ENCODE results near the gene PHACTR1. TPM values are rescaled to one million over a fixed set of nuclear protein-coding genes. Genes with fewer than 3 reads are reported as not detected.
A peak's percentile ranks its signal among the peaks of the same experiment; 100 is the strongest.

PHACTR1 gene
- total and polyA plus RNA-seq, 2 of the 4 experiments (the other 2 are of a cell fraction), result not detected

DNA sequence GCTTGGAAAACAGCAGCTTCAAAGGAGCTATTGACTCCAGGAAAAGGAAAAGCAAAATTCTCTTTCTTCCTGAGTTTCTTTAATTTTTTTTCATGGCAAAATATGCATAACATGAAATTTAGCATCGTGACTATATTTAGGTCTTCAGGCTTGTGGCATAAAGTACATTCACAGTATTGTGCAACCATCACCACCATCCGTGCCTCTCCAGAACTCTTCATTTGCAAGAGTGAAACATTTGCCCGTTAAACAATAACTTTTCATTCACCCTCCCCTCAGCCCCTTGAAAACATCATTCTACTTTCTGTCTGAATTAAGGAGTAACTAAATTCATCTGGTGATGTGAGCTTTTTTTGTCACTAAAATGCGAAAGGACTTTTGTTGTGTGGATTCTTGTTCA is 251.7 kb downstream of the PHACTR1 start:
- Histone ChIP-seq H3K9ac (ENCODE audit: low read depth, low read length) (no peak overlapping the region), H3K36me3 (ENCODE audit: control insufficient read depth, insufficient read depth, low read length) (no peaks in the 10 kb centered on the region), H3K14ac (replicated peaks; ENCODE audit: low read depth, low read length) (no peak overlapping the region), H3K56ac (ENCODE audit: extremely low read depth, insufficient read depth, low read length) (no peak overlapping the region), H3K4me2 (ENCODE audit: low read depth, low read length) (no peak overlapping the region), H2BK20ac (ENCODE audit: low read depth, low read length) (no peak overlapping the region), H2BK15ac (ENCODE audit: low read depth, low read length) (no peak overlapping the region), H3K9me1 (ENCODE audit: insufficient read depth, low read length) (no peaks in the 10 kb centered on the region), H4K5ac (ENCODE audit: low read depth, low read length) (no peak overlapping the region), H2AK5ac (ENCODE audit: low read depth, low read length) (no peak overlapping the region), H3K79me1 (ENCODE audit: low read depth in 1 of 2, low read length in 2 of 2) (no peaks in the 10 kb centered on the region), H3K27me3 (ENCODE audit: control insufficient read depth, insufficient read depth, low read length) (no peaks in the 10 kb centered on the region), H4K20me1 (ENCODE audit: insufficient read depth, low read length) (no peaks in the 10 kb centered on the region), H2AFZ (replicated peaks; ENCODE audit: low read length, poor library complexity) (no peak overlapping the region), H3K27ac (ENCODE audit: insufficient read depth, low read length) (no peak overlapping the region), H3K23ac (ENCODE audit: low read depth, low read length) (no peak overlapping the region), H3K4me3 (ENCODE audit: insufficient read depth, low read depth, low read length) (no peak overlapping the region), H2AK9ac (replicated peaks; ENCODE audit: low read depth, low read length, poor library complexity) (no peak overlapping the region), H4K91ac (ENCODE audit: insufficient read depth, low read depth, low read length) (no peak overlapping the region), H2BK5ac (ENCODE audit: low read depth, low read length, poor library complexity, severe bottlenecking) (no peak overlapping the region), H3K4ac (ENCODE audit: low read depth, low read length) (no peak overlapping the region), H3K4me1 (ENCODE audit: control insufficient read depth, insufficient read depth, low read length) (no peaks in the 10 kb centered on the region), H4K8ac (ENCODE audit: low read depth in 2 of 2, low read length in 2 of 2) (no peak overlapping the region), H3K18ac (ENCODE audit: low read depth, low read length) (no peak overlapping the region), H3K9me3 (ENCODE audit: control insufficient read depth, insufficient read depth, low read length) (peaks cover 2% of the 10 kb centered on the region; the same call in 1 of the 2 replicates), H2BK120ac (ENCODE audit: low read depth, low read length) (no peak overlapping the region)
- dilution Hi-C loops (cut with HindIII; ENCODE audit: low sequenced_read_pairs, unreplicated experiment), result no loop called here
- in situ Hi-C loops (cut with MboI; ENCODE audit: low sequenced_read_pairs), result no loop called here
- no peak for DNase-seq
- ChIA-PET CTCF (no interaction called here), POLR2A (ENCODE audit: unreplicated experiment) (no interaction called here)
- no peak for TF ChIP-seq NFE2L2 (IDR thresholded peaks at IDR 0.05; ENCODE audit: low read depth, low read length)
- TF ChIP-seq MXI1 (IDR thresholded peaks at IDR 0.05; ENCODE audit: borderline replicate concordance, low read depth, low read length), result no peak
- TF ChIP-seq RCOR1 (IDR thresholded peaks at IDR 0.05; ENCODE audit: insufficient replicate concordance, low read length), result no peak
- no peak for TF ChIP-seq RAD21 (IDR thresholded peaks at IDR 0.05; ENCODE audit: low read length)
- no peak for TF ChIP-seq CTCF (conservative IDR thresholded peaks at IDR 0.05; ENCODE audit: low read depth, low read length)
- TF ChIP-seq CHD1 (IDR thresholded peaks at IDR 0.05; ENCODE audit: low read depth, low read length), result no peak
- 0 out of 2 replicates have a peak, but pooled peaks have one; percentile 24 for TF ChIP-seq CEBPB (IDR thresholded peaks at IDR 0.05; ENCODE audit: low read depth, low read length)
- no peak for TF ChIP-seq POLR2A (IDR thresholded peaks at IDR 0.05; ENCODE audit: low read depth, low read length)
- TF ChIP-seq FOS (IDR thresholded peaks at IDR 0.05; ENCODE audit: low read depth, low read length), result no peak
- no TSS peak for BruUV-seq (replicated peaks)
- no CpG with 5 or more reads among the region's 4 CpGs for WGBS, 2 experiments (ENCODE audit: extremely low coverage in 2 of 2, insufficient read length in 1 of 2)
- no peak for ATAC-seq (ENCODE audit: low read depth)
- intact Hi-C loops (cut with micrococcal nuclease), result no loop called here
